Stimulated activated CD8-positive, alpha-beta memory T cell treated with anti-CD3 and anti-CD28 coated beads, Interleukin-7, amount 100 ng/mL, for 48 hours (primary cell): ENCODE measurements around the gene HOXA10.

Experiments used
- DNase-seq, 2 donors: peaks; one replicate each; pipeline ENCODE4 v3.0.0-alpha.2; 2020; ENCODE audit warnings: low read depth in 1 of 2; ENCODE audit errors: extremely low read depth in 1 of 2

The HOXA10 gene

DNA sequence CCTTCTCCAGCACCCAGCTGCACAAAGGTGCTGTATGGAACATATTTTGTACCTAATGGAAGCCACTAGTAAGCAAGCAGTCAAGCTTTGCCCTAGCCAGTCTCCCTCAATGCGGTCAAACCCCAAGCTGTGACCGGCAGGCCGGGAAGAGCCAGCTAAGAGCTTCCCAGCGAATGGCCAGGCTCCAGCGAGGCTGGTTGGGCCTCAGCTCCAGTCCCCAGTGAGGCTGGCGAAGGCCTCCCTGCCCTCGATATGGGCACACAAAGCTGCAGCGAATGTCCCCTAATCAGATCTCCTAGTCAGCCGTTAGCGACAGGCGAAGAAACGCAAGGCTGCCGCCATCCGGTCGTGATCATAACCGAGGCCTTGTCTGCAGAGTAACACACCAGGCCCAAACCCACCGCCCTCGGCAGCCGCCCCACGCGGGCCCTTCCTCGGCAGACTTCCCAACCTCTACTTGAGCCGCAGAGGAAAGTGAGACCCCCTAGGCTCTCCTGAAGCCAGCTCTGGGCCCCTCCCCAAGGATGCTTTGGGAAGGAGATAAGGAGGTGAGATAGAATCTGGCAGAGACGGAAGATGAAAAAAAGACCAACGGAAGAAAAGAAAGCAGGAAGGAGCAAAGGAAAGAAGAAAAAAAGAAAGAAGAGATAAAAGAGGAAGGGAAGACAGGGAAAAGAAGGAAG is 5.7 kb downstream of the HOXA10 start:
- no peak for DNase-seq

DNA sequence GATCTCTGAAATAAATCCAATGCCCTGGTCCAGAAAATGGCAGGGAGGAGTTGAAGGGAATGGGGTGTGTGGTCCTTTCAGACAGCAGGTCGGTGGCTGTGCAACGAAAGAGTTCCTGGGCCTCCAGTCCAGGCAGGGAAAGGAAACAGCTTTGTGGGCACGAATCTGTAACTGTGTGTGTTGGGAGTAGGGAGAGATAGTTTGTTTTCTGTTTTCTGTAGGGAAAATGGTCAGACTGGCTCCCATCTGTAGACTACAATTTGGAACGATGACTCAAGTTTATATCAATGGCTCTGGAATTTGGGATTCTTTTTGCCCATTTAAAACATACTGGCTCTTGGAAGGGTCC is 6.2 kb downstream of the HOXA10 start:
- DNase-seq, result no peak

DNA sequence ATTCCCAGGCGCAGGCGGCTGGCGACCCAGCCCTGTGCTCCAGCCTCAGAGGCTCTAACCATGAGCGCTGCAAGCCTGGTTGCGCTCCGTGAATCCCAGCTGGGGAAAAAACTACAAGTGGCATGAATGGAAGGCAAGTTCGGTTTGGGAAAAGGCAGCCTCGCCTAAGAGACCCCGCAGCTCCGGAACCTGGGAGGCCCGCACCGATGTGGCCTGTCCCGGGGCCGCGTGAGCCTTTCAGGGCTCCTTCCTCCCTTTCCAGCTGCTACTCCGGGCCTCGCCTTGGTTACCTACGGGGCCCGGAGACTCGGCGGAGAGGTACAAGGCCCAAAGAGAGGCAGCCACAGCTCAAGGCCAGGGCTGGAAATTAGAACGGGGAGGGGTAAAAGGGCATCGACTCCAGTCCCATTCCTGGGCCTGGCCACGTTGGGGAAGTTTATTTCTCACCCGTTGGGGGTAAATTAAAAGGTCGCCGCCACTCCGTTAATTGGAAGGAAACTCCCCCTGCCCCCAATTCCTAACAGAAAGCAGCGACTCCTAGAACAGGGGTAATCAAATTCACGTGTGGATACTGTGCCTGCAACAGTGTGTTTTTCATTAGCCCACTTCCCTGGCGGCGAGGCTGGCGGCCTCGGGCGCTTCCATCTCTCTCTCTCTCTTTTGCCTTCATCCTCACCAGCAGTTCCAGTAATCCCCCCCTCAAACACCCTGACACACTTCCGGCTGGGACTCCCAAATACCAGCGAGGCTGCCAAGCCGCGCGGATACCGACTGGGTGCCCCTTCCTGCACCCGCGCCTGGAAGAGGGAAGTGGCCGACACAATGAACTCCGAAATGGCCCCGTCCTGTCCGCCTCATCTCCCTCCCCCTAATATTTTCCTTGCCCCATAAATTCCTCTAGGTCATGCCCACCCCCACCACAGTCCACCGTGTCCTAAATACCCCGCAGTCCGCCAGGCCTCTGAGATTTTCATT is 7.3 kb downstream of the HOXA10 start:
- DNase-seq, result no peak

DNA sequence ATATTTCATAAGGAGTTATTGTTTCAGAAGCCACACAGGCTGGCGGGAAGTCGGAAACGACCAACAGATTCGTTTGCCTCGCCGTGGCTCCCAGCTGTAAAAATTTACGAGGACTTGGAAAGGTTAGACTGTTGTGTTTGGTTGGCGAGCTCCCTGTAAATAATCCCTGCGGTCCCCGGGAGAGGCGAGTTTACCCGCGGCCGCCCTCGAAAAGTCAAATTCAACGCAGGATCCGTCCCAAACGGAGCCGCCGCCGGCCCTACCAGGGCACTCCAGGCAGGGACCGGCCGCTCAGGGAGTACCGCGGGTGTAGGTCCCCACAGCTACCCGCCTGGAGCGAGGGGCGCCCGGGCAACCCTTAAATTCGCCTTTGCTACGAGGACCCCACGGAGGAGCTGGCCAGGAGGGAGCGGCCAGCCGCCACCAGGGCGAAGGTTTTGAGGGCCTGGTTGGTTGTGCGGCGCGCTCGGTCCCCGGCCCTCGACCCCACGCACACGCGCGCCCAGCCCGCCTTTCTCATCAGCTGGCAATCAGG is 8.1 kb downstream of the HOXA10 start:
- no peak for DNase-seq

DNA sequence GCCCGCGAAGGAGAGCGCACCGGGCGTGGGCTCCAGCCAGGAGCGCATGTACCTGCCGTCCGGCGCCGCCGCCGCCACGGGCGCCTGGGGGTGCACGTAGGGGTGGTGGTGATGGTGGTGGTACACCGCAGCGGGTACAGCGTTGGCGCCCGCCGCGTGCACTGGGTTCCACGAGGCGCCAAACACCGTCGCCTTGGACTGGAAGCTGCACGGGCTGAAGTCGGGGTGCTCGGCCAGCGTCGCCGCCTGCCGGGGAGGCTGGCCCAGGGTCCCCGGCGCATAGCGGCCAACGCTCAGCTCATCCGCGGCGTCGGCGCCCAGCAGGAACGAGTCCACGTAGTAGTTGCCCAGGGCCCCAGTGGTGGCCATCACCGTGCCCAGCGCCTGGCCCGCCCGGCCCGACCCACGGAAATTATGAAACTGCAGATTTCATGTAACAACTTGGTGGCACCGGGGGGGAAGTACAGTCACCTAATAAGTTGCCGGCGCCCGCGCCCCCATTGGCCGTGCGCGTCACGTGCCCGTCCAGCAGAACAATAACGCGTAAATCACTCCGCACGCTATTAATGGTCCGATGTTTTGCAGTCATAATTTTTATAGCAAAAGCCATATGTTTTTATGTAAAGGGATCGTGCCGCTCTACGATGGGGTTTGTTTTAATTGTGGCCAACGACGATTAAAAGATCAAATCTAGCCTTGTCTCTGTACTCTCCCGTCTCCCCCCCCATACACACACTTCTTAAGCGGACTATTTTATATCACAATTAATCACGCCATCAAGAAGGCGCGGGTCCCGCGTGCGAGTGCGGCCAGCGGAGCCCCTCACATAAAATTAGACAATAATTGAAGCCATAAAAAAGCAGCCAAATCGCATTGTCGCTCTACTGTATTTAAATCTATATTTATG is 8.8 kb downstream of the HOXA10 start, which contains the start of gene HOXA9:
TSS of gene HOXA9 (minus strand) at position 449 of the 907 bp plus-strand sequence. CDS start at position 369, 80 bp downstream.
- no peak for DNase-seq

DNA sequence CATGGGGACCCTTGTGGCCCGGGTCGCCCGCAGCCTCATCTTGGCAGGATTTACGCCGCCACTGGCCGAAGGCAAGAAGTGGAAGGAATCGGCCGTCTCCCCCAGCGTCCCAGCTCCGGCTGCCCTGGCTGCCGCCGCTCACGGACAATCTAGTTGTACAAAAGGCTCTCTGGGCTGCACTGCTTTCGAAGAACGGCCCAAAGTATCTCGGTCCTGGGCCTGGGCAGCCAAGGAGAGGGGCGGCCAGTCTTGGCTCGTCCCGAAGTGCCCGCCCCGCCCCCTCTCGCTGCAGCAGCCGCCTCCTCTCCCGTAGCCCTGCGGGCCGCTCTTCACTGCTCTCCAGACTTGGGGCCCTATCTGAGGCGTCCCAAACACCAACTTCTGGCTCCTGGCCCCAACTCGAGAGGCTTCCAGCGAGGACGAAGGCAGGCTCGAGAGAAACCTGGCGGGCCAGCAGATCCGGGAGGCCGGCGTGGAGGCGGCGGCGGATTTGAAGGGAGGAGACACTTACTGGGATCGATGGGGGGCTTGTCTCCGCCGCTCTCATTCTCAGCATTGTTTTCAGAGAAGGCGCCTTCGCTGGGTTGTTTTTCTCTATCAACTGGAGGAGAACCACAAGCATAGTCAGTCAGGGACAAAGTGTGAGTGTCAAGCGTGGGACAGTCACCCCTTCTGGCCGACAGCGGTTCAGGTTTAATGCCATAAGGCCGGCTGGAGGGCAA is 9.6 kb downstream of the HOXA10 start:
- DNase-seq, result no peak

DNA sequence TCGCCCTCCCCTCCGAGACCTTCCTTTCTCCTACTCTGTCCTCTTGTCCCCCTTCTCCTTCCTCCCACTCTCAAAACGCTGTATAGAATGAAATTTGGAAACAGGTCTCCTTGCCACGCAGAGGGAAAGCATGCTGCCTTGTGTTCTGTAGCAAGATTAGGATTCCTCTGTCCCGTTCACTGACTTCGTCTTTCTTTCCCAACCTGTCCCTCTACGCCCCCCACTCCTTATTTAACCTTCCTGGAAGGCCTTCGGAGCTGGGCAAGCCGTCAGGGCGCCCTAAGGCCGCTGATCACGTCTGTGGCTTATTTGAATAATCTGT is 10.1 kb downstream of the HOXA10 start:
- no peak for DNase-seq

DNA sequence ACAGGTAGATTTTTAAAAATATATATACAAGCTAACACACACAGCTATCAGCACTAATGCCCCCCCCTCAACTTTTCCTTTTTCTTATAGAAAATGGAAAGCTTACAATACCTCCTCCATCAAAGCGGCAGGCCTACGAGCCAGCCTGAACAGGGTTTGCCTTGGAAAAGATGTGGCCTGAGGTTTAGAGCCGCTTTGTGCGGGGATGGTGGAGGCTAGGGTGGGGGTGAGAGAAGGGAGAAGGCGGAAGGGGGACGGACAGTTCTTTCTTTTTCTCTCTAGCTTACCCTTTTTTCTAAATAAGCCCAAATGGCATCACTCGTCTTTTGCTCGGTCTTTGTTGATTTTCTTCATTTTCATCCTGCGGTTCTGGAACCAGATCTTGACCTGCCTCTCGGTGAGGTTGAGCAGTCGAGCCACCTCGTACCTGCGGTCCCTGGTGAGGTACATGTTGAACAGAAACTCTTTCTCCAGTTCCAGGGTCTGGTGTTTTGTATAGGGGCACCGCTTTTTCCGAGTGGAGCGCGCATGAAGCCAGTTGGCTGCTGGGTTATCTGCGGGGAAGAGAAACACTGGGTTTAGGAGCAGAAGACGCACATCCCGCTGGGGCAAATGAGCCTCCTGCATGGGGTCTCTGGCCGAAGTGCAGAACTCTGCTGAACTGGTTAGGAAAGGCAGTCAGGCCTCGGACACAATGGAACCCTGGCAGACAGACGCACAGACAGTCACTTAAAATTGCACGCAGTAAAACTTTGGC is 10.7 kb downstream of the HOXA10 start:
- no peak for DNase-seq

DNA sequence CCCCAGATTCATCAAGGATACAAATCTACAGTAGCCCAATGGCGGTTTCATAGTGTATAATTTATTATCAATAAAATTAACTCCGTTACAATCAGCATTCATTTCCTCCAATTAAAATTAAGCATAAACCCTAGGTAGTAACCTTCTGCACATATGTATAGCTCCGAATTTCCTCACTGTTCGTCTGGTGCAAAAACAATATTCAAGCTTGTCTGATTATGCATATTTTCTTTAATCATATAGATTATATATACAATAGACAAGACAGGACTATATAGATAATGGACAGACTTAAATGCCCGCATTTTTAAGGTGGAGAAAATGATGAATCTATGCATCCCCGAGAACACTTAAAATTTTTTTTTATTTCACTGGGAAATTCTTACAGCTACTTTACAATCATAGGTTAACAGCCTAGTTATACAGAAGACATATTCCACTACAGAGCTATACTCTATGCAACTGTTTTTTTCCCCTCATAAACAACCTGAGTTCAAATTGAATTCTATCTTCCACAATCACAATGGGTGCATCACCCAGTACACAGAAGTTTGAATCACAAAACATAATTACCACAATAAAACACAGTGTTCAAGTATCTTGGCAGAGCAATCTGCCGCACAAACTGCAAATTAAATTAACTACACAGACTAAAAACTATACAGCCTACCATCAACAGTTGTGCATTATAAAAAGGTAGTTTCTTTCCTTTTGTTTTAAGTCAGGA is 11.4 kb downstream of the HOXA10 start:
- DNase-seq, result no peak

DNA sequence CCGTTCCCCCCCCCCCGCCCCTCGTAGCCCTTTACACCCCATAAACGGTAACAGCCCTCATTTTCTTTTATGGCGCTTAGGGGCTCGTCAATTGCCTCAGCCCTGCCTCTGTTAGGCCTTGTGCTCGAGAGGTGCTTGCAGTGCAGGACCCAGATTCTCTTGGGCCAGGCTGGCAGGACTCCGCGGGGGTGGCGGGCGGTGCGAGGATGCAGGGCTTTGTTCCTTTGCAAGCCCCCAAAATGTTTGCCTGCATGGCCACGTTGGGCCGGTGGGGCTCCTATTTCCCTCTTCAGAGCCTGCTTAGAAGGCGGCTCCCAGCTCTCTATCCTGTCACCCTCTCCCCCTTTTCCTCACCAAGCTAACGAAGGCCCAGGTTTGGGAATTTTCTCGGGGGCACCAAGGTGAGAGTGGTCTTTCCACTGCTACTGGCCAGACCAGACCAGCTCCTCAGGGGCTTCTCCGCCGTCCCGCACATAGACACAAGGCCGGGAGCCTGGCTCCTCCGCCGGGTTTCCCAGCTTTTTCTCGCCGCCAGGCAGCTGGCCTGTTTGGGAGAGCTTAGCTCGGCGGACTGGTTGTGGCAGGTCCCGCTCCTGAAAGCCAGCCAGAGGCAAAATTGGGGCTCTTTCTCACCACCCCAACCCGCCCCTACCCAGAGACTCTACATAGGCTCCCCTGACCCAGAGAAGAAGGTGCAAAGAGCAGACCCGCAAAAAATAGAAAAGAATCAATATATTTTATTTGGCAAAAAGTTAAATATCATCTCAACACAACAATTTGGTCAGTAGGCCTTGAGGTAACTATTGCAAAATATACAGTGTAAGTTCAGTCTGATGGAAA is 12.2 kb downstream of the HOXA10 start:
- no peak for DNase-seq

DNA sequence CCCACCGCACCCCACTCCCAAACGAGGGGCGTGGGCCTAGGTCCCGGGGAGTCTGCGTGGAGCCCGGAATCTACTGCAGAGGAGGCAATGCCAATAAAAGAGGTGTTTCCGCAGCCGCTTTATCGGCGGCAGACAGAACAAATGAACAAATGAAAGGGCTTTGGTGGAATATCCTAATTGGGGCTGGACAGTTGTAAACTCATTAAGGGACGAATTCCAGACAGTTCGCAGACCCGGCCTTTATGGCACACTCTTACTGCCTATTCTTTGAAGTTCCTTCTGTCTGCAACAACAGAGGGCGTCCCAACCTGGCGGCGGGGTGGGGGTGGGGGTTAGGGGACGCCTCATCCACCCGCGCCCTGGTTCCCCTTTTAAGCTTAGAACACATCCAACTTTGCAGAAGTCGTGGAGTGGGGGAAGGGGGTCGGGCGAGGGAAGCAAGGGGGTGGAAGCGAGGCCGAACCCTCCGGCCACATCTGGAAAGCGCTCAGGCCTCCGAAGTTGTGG is 12.9 kb downstream of the HOXA10 start:
- no peak for DNase-seq

DNA sequence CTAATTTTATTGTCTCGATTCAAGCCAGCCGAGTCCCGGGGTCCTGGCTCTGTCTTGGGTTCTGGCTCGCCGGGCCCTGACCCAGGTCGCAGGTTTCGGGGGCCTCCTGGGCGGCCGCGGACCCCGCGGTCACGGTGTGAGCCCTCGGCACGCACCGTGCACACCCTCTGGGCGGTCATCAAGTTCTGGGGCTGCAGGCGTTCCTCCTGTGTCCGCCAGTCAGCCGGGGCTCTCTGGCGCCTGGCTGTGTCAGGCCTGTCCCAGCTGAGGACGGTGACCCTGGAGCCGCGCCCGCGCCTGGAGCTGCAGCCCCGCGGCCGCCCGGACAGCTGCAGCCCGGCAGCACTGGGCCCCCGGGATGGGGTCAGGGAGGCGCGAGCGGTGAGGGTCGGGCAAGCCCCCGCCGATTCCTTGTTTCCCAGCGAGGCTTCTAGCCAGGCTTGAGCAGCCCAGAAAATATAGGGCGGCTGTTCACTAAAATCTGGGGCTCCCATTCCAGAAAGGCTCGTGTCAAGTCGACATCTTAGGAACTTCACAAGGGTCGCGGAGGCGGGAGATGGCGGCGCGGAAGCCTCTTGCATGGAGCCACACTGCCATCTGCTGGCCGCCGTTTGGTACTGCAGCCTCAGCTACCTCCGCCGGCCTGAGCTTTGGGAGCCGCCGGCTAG is 13.4 kb downstream of the HOXA10 start:
- peak; percentile 62 to 70 for DNase-seq

DNA sequence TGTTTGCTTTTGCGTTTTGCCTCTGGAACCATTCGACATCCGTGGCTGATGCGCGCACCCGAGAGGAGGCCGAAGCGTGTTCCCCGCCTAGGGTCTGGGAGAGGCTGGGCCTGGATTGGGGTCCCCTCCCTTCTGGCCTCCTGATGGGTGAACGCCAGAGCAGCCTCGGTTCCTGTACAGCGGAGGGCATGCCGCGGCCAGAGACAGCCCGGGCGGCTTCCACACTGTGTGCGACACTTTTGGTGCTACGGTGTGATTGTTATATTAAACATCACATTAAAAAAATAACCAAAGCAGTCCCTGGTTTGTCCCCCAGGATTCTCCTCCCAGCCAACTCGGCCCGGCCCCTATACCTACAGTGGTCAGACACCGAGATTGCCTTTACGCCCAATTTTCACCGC is 14.0 kb downstream of the HOXA10 start:
- no peak for DNase-seq

DNA sequence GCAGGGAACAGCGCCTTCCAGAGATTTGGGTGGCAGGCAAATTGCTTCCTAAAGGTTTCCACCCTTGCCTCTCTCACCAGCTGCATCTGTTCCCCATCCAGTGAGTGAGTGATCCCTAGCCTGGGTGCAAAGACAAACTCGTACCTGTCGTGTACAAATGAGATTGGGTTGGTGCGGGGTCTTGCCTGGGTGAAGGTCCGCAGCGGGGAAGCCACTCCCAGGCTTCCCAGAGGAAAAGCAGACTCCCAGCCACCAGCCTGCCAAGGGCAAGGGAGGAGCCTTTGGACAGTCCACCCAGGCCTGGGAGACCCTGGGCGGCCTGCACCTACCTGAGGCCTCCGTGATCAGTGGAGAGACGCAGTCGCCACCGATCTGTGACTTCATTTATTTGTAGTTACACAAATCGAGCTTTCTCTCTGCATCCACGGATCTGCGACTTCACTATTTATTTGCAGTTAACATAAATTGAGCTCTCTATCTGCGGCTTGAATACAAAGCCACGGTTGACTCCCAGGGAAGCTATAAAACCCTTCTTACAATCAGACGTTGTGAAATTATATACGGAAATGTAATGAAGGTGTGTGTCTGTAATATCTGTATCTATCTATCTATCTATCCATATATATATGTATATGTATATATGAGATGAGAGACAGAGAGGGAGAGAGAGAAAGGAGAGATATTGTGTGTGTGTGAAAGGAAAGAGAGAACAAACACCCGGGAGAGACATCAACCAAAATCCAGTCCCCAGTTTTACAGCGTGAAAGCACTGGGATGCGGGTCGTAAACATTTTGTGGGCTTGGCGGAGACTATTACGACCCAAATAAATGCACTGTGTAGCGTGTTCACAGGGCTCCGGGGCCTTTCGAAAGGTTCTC is 14.6 kb downstream of the HOXA10 start:
- DNase-seq, result no peak

DNA sequence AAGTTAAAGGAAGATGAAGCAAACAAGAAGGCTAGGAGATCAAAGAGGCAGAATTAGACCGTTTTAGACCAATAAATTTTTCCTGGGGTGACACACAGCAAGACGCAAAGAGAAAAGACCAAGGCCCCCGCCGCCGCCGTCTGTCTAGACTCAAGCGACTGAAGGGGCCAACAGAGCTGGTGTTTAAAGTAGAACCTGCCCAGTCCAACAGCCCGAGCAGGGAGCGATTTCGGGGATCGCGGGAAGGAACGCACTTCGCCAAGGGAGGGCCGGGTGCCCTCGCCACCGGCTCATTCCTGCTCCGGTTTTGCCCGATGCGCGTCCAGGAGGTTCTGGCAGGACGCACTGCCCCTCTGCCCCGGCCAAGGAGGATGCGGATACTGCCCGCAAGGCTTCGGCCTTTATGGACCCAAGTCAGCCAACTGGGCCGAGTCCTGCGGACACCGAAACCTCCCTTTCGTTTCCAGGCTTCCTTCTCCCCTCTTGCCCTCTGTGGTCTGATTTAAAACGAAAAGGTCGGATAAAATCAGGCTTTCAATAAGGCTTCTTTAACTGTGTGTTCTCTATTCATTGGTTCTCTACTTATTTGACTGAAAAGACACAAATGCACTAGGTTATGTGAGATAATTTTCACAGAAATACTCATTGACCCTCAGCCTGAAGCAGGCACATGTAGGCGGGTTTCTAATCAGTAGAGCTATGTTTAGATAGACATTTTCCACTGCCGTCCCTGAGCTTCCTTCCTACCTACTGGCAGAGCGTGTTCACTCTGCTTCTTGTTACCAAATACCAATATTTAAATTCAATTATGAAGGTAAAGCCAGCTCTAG is 15.5 kb downstream of the HOXA10 start:
- no peak for DNase-seq
